Peyer's patch (tissue), 4 donors: Measurements from ENCODE around the gene VAV2.

ENCODE experiments used
- CTCF ChIP-seq, 6 experiments: fragments of 450-650 bp in 4 of 6; fragments of 200-600 bp in 2 of 6; sonication (generic) in 1 of 6; IDR thresholded peaks; one replicate each; pipeline ENCODE4 v1.5.1; 2017 to 2019; ENCODE audit warnings: antibody characterized with exemption in 6 of 6, mild to moderate bottlenecking in 3 of 6, moderate library complexity in 1 of 6
- POLR2A ChIP-seq, 2 donors: fragments of 450-650 bp; IDR thresholded peaks; one replicate each; pipeline ENCODE4 v1.5.1; 2017; ENCODE audit warnings: antibody characterized with exemption in 2 of 2, mild to moderate bottlenecking in 2 of 2, moderate library complexity in 2 of 2

- TF ChIP-seq CTCF (IDR thresholded peaks at IDR 0.05): no peak
- no peak for TF ChIP-seq POLR2A (IDR thresholded peaks at IDR 0.05)
These were observed 44.0 kb downstream of the VAV2 start for GRCh38 chr9:133948131-133948530.
